DOHH2 (cell line): Measurements from ENCODE around the gene DIS3L2.

Source experiments
- H3F3A ChIP-seq: fragments of 200-600 bp; sonication (generic), shearing (Covaris generic); 2 replicates; pipeline ENCODE4 v1.6.0; 2016; ENCODE audit warnings: antibody characterized with exemption, mild to moderate bottlenecking; ENCODE audit not compliant: control insufficient read depth, insufficient read depth
- H3K27ac ChIP-seq: fragments of 200-600 bp; sonication (generic); 2 replicates; pipeline ENCODE4 v1.5.1; 2014; ENCODE audit warnings: low read depth, mild to moderate bottlenecking, low read length, moderate library complexity
- H3K27me3 ChIP-seq: fragments of 200-600 bp; sonication (generic); 2 replicates; pipeline ENCODE4 v1.6.1; 2014; ENCODE audit warnings: mild to moderate bottlenecking, low read length, mixed read lengths; ENCODE audit not compliant: control insufficient read depth
- H3K36me3 ChIP-seq: fragments of 200-600 bp; sonication (generic); 2 replicates; pipeline ENCODE4 v1.6.1; 2014; ENCODE audit warnings: mild to moderate bottlenecking, low read length, moderate library complexity, mixed read lengths; ENCODE audit not compliant: control insufficient read depth
- H3K4me1 ChIP-seq: fragments of 200-600 bp; sonication (generic); 2 replicates; pipeline ENCODE4 v1.6.1; 2014; ENCODE audit warnings: mild to moderate bottlenecking, low read length, mixed read lengths; ENCODE audit not compliant: control insufficient read depth
- H3K4me2 ChIP-seq: fragments of 200-600 bp; sonication (generic); 2 replicates; pipeline ENCODE4 v1.6.0; 2014; ENCODE audit warnings: mild to moderate bottlenecking, low read length, moderate library complexity
- H3K4me3 ChIP-seq: fragments of 200-600 bp; sonication (generic); 2 replicates; pipeline ENCODE4 v1.5.1; 2014; ENCODE audit warnings: mild to moderate bottlenecking, low read length, mixed read lengths
- H3K79me2 ChIP-seq: fragments of 200-600 bp; sonication (generic); 2 replicates; pipeline ENCODE4 v1.6.1; 2014; ENCODE audit warnings: mild to moderate bottlenecking, low read length, mixed read lengths; ENCODE audit not compliant: control insufficient read depth
- H3K9me2 ChIP-seq: fragments of 200-600 bp; sonication (generic); replicated peaks from 2 replicates; pipeline ENCODE4 v1.6.1; 2014; ENCODE audit warnings: mild to moderate bottlenecking, low read length, mixed read lengths; ENCODE audit not compliant: control insufficient read depth
- H3K9me3 ChIP-seq: fragments of 200-600 bp; sonication (generic); 2 replicates; pipeline ENCODE4 v1.6.1; 2014; ENCODE audit warnings: antibody characterized with exemption, low read length, mixed read lengths; ENCODE audit not compliant: control insufficient read depth, insufficient read depth
- H4K20me1 ChIP-seq: fragments of 200-600 bp; sonication (generic); 2 replicates; pipeline ENCODE4 v1.6.0; 2014; ENCODE audit warnings: low read depth, mild to moderate bottlenecking, antibody characterized with exemption, low read length, moderate library complexity; ENCODE audit not compliant: control insufficient read depth, insufficient read depth
- EZH2phosphoT487 ChIP-seq: fragments of 200-600 bp; sonication (generic); IDR thresholded peaks from 2 replicates; pipeline ENCODE4 v1.6.1; 2017; ENCODE audit warnings: borderline replicate concordance, mild to moderate bottlenecking, antibody characterized with exemption, low read length, moderate library complexity, mixed read lengths
- TF ChIP-seq, protein P1 (sequence below): fragments of 200-600 bp; sonication (generic); IDR thresholded peaks from one replicate; pipeline ENCODE4 v1.5.1; 2014; ENCODE audit warnings: antibody characterized with exemption, mild to moderate bottlenecking, low read depth, low read length; ENCODE audit not compliant: poor library complexity, severe bottlenecking

Gene DIS3L2

DNA sequence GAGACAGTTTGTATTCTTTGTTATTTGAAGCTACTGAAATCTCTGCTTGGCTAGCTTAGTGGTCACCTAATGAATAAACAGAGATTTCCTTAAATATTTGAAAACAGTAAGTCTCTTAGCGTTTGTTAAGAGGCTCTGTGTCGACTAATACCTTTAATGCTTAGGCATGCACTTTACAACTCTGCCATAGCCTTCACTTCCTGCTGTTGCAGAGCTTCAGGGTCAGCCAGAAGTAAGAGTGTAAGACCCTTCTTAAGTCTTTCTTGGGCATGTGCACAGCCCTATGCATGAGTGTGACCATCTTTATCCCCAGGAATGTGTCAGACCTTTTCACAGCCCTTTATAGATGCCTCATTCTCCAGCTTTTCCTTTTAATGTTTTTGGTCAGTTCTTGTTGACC lies 221.8 kb downstream of the DIS3L2 start:
- Histone ChIP-seq H3K27me3 (no peaks in the 10 kb centered on the region), H3K36me3 (no peaks in the 10 kb centered on the region)

DNA sequence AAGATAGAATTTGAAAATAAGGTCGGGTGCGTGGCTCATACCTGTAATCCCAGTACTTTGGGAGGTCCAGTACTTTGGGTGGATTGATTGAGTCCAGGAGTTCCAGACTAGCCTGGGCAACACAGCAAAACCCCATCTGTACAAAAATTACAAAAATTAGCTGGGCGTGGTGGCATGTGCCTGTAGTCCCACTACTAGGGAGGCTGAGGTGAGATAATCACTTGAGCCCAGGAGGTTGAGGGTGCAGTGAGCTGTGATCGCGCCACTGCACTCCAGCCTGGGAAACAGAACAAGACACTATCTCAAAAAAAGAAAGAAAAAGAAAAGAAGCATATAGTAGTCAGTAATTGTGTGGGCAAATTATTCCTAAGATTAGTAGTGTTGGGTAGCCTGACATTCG lies 222.8 kb downstream of the DIS3L2 start:
- H3F3A ChIP-seq, result no peaks in the 10 kb centered on the region
- no peak overlapping the region for H3K4me2 ChIP-seq
- H3K27me3 ChIP-seq, result no peaks in the 10 kb centered on the region
- TF ChIP-seq, protein P1, sequence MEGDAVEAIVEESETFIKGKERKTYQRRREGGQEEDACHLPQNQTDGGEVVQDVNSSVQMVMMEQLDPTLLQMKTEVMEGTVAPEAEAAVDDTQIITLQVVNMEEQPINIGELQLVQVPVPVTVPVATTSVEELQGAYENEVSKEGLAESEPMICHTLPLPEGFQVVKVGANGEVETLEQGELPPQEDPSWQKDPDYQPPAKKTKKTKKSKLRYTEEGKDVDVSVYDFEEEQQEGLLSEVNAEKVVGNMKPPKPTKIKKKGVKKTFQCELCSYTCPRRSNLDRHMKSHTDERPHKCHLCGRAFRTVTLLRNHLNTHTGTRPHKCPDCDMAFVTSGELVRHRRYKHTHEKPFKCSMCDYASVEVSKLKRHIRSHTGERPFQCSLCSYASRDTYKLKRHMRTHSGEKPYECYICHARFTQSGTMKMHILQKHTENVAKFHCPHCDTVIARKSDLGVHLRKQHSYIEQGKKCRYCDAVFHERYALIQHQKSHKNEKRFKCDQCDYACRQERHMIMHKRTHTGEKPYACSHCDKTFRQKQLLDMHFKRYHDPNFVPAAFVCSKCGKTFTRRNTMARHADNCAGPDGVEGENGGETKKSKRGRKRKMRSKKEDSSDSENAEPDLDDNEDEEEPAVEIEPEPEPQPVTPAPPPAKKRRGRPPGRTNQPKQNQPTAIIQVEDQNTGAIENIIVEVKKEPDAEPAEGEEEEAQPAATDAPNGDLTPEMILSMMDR, result no peak
- TF ChIP-seq EZH2phosphoT487, result no peak
- no peaks in the 10 kb centered on the region for H4K20me1 ChIP-seq
- H3K79me2 ChIP-seq, result no peaks in the 10 kb centered on the region
- no peaks in the 10 kb centered on the region for H3K9me2 ChIP-seq
- H3K9me3 ChIP-seq, result no peaks in the 10 kb centered on the region
- no peak overlapping the region for H3K27ac ChIP-seq
- no peaks in the 10 kb centered on the region for H3K36me3 ChIP-seq
- no peak overlapping the region for H3K4me3 ChIP-seq
- no peaks in the 10 kb centered on the region for H3K4me1 ChIP-seq

More for the DNA sequence above, 221.8 kb downstream of the DIS3L2 start:
- Histone ChIP-seq H3K79me2 (no peaks in the 10 kb centered on the region), H3K4me3 (no peak overlapping the region), H3F3A (no peaks in the 10 kb centered on the region), H3K4me1 (no peaks in the 10 kb centered on the region), H3K9me2 (no peaks in the 10 kb centered on the region), H3K9me3 (no peaks in the 10 kb centered on the region), H4K20me1 (no peaks in the 10 kb centered on the region), H3K4me2 (no peak overlapping the region), H3K27ac (no peak overlapping the region)
- no peak for TF ChIP-seq EZH2phosphoT487
- TF ChIP-seq, protein P1, result no peak

DNA sequence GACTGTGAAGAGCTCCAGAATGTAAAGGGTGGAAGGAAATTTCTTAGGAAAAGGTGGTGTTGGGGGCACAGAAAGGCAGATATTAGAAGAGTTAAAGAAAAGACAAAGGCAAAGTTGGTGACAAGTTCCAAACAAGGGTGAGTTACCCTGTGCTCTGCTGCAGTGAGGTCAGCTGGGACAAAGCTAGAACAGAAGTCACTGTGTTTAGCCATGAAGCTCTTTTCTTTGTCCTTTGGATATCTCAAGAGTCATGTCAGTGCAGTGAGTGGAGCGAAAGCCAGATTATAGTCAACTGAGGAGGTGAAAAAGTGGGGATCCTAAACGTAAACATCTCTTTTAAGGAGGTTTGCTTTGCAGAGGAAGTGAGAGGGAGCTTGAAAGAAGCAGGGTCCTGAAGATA lies 229.3 kb downstream of the DIS3L2 start:
- H3K4me2 ChIP-seq, result no peak overlapping the region
- H3K4me1 ChIP-seq, result no peaks in the 10 kb centered on the region
- no peaks in the 10 kb centered on the region for H3K79me2 ChIP-seq
- no peak overlapping the region for H3K27ac ChIP-seq
- no peaks in the 10 kb centered on the region for H3K27me3 ChIP-seq
- no peaks in the 10 kb centered on the region for H4K20me1 ChIP-seq
- H3K36me3 ChIP-seq, result no peaks in the 10 kb centered on the region
- H3K9me2 ChIP-seq, result no peaks in the 10 kb centered on the region
- no peaks in the 10 kb centered on the region for H3F3A ChIP-seq
- H3K4me3 ChIP-seq, result no peak overlapping the region
- H3K9me3 ChIP-seq, result no peaks in the 10 kb centered on the region
- TF ChIP-seq EZH2phosphoT487, result no peak
- TF ChIP-seq, protein P1, result no peak

DNA sequence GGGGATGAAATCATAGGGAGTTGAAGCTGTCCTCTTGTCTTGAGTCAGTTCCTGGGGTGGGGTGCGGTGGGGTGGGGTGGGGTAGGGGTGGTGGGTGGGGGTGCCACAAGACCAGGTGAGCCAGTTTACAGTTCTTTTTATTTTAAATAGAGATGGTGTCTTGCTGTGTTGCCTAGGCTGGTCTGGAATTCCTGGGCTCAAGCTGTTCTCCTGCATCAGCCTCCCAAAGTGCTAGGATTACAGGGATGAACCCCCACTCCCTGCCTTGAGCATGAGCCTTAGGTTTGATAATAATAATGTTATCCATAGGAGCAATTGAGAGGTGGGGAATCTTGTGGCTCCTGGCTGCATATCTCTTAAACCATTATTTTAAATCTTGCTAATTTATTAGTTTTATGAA lies 234.0 kb downstream of the DIS3L2 start:
- Histone ChIP-seq H4K20me1 (no peaks in the 10 kb centered on the region), H3K27ac (no peak overlapping the region), H3K9me2 (no peaks in the 10 kb centered on the region), H3F3A (no peaks in the 10 kb centered on the region), H3K4me2 (no peak overlapping the region), H3K9me3 (no peaks in the 10 kb centered on the region), H3K4me3 (no peak overlapping the region), H3K79me2 (no peaks in the 10 kb centered on the region), H3K36me3 (no peaks in the 10 kb centered on the region), H3K4me1 (no peaks in the 10 kb centered on the region), H3K27me3 (no peaks in the 10 kb centered on the region)
- TF ChIP-seq EZH2phosphoT487, result no peak
- TF ChIP-seq, protein P1, result no peak
